Natural killer cell (primary cell): ENCODE measurements around the gene PRKRIP1. TPM values are rescaled to one million over a fixed set of nuclear protein-coding genes. Genes with fewer than 3 reads are reported as not detected.

Experiments used
- ATAC-seq, 3 donors: fragments of 150-1000 bp in 2 of 3; fragments of 200-7000 bp in 1 of 3; cut with Tn5 transposase; 1 replicate in 1 of 3; 2 replicates in 2 of 3; pipeline ENCODE4 v1.10.0; 2021; ENCODE audit warnings: mild to moderate bottlenecking in 2 of 3, moderate library complexity in 2 of 3
- DNase-seq, 2 donors: peaks; one replicate each; pipeline versions ENCODE4 v3.0.0 to v3.0.0-alpha.2; 2013 to 2021; ENCODE audit warnings: mixed read lengths in 1 of 2
- H3K27ac ChIP-seq: one replicate; pipeline ENCODE4 v1.5.1; 2013; ENCODE audit warnings: mild to moderate bottlenecking, low read length
- H3K27me3 ChIP-seq: one replicate; pipeline ENCODE4 v1.6.1; 2013; ENCODE audit warnings: low read length; ENCODE audit not compliant: control insufficient read depth, insufficient read depth
- H3K36me3 ChIP-seq: one replicate; pipeline ENCODE4 v1.6.1; 2013; ENCODE audit warnings: low read length; ENCODE audit not compliant: control insufficient read depth, insufficient read depth
- H3K4me1 ChIP-seq: one replicate; pipeline ENCODE4 v1.6.1; 2013; ENCODE audit warnings: low read length; ENCODE audit not compliant: control insufficient read depth, insufficient read depth
- H3K4me3 ChIP-seq: one replicate; pipeline ENCODE4 v1.5.1; 2013; ENCODE audit warnings: low read length
- H3K9me3 ChIP-seq: one replicate; pipeline ENCODE4 v1.6.1; 2013; ENCODE audit warnings: low read length; ENCODE audit not compliant: control insufficient read depth, insufficient read depth
- H3K27ac Mint-ChIP-seq, 2 donors: one replicate each; pipeline ENCODE4 v1.8.0; 2022; ENCODE audit warnings: mild to moderate bottlenecking in 2 of 2, mixed read lengths in 2 of 2, moderate library complexity in 1 of 2
- H3K27me3 Mint-ChIP-seq, 2 donors: one replicate each; pipeline ENCODE4 v1.8.0; 2022; ENCODE audit warnings: low read depth in 2 of 2, mixed read lengths in 2 of 2
- H3K36me3 Mint-ChIP-seq: one replicate; pipeline ENCODE4 v1.8.0; 2022; ENCODE audit warnings: mixed read lengths
- H3K4me1 Mint-ChIP-seq, 2 donors: one replicate each; pipeline ENCODE4 v1.8.0; 2022; ENCODE audit warnings: mixed read lengths in 2 of 2
- H3K4me3 Mint-ChIP-seq: one replicate; pipeline ENCODE4 v1.8.0; 2022; ENCODE audit warnings: mild to moderate bottlenecking, moderate library complexity, mixed read lengths
- H3K9me3 Mint-ChIP-seq, 2 donors: one replicate each; pipeline ENCODE4 v1.8.0; 2022; ENCODE audit warnings: mixed read lengths in 2 of 2
- whole genome bisulfite sequencing: methylation state at CpG from one replicate; pipeline ENCODE4 v1.1.7; 2013; ENCODE audit warnings: missing lambda C conversion rate; ENCODE audit not compliant: insufficient coverage; 5-methylcytosine and 5-hydroxymethylcytosine counted together
- intact Hi-C: fragments of 100-400 bp; cut with micrococcal nuclease; formaldehyde crosslinking; loops from one replicate; pipeline ENCODE4 v1.14.2; 2022
- total RNA-seq, 4 donors: library from RNA; stranded (reverse); fragments of 120-200 nt in 1 of 4; gene quantifications; one replicate each; pipeline versions ENCODE4 v1.2.3 to v1.2.4, GENCODE V29; 2013 to 2022
- TF ChIP-seq, protein P1 (sequence below): fragments of 200-600 bp; IDR thresholded peaks from one replicate; pipeline ENCODE4 v1.8.0; 2022; ENCODE audit warnings: antibody characterized with exemption

Gene PRKRIP1
- total RNA-seq, 3 donors from 2014 or later (not counting 1 experiment from before 2014, with no cell fraction given): 38.2 to 44.2 (median 39.5) TPM

DNA sequence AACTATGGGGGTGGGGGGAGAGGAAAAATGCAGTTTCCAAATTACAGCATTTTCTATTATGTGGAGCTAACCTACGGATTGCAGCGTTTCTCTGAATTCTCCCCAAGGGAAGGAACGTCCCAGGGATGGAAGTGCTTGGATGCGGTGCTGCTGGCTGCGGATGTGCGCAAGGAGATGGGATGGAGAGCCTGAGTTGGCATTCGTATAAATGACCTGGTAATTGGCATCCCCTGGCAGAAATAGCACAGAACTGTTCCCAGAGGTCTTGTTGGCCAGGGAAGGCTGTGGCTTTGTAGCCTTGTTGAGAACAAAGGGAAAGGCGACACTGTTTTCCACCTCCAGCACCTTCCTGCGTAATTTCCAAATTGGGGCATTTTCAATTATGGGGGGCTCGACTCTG is 40.0 kb downstream of the PRKRIP1 start:
- H3K4me3 ChIP-seq: no peak overlapping the region
- Mint-ChIP-seq H3K27ac (peak overlapping the region; percentile 19 to 31), H3K36me3 (no peaks in the 10 kb centered on the region), H3K9me3 (no peaks in the 10 kb centered on the region), H3K4me3 (peak overlapping the region; percentile 14), H3K4me1 (peaks cover 23 to 32% of the 10 kb centered on the region in 2 donors), H3K27me3 (no peaks in the 10 kb centered on the region)
- TF ChIP-seq, protein P1, sequence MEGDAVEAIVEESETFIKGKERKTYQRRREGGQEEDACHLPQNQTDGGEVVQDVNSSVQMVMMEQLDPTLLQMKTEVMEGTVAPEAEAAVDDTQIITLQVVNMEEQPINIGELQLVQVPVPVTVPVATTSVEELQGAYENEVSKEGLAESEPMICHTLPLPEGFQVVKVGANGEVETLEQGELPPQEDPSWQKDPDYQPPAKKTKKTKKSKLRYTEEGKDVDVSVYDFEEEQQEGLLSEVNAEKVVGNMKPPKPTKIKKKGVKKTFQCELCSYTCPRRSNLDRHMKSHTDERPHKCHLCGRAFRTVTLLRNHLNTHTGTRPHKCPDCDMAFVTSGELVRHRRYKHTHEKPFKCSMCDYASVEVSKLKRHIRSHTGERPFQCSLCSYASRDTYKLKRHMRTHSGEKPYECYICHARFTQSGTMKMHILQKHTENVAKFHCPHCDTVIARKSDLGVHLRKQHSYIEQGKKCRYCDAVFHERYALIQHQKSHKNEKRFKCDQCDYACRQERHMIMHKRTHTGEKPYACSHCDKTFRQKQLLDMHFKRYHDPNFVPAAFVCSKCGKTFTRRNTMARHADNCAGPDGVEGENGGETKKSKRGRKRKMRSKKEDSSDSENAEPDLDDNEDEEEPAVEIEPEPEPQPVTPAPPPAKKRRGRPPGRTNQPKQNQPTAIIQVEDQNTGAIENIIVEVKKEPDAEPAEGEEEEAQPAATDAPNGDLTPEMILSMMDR: no peak
- WGBS: 95% methylated on average over 10 of the region's 10 CpGs
- peaks cover 44% of the 10 kb centered on the region for H3K4me1 ChIP-seq
- peaks cover 20% of the 10 kb centered on the region for H3K36me3 ChIP-seq
- DNase-seq (no peak), ATAC-seq (no peak)
- intact Hi-C loops: no loop called here
- no peaks in the 10 kb centered on the region for H3K27me3 ChIP-seq
- no peaks in the 10 kb centered on the region for H3K9me3 ChIP-seq
- H3K27ac ChIP-seq: no peak overlapping the region

DNA sequence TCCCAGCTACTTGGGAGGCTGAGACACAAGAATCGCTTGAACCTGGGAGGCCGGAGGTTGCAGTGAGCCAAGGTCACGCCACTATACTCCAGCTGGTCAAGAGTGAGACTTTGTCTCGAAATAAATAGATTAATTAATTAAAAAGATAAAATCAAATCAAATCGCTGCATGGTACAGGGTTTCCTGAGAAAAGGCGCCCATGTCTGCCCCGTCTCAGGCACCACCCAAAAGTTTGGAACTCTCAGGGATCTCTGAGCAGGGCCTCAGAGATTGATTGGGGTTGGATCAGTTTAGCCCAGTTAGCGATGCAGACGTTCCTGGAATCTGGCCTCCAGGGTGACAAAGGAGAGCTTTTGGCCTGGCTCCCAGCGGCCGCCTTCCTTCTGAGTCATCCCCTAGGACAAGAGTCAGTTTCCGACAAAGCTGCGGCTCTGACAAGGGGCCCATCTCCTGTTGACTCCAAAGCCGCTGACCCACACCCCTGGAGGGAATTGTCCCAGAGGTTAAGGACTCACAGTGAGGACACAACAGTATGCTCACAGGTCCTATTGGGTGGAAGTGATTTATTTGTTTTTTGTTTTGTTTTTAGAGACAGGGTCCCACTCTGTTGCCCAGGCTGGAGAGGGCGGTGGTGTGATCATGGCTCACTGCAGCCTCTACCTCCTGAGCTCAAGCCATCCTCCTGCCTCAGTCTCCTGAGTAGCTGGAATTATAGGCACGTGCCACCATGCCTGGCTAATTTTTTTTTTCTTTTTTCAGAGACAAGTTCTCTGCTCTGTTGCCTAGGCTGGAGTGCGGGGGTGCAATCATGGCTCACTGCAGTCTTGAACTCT is 44.0 kb downstream of the PRKRIP1 start:
- no peak for DNase-seq
- no peak overlapping the region for H3K4me3 Mint-ChIP-seq
- no peak for ATAC-seq
- Histone ChIP-seq H3K27ac (no peak overlapping the region), H3K9me3 (no peaks in the 10 kb centered on the region), H3K36me3 (peaks cover 27% of the 10 kb centered on the region), H3K4me3 (no peak overlapping the region), H3K27me3 (no peaks in the 10 kb centered on the region), H3K4me1 (peaks cover 38% of the 10 kb centered on the region)
- 95% methylated on average over 16 of the region's 17 CpGs for WGBS
- TF ChIP-seq, protein P1: no peak
- no peaks in the 10 kb centered on the region for H3K9me3 Mint-ChIP-seq
- H3K4me1 Mint-ChIP-seq: peaks cover 15 to 31% of the 10 kb centered on the region in 2 donors
- H3K36me3 Mint-ChIP-seq: no peaks in the 10 kb centered on the region
- no peaks in the 10 kb centered on the region for H3K27me3 Mint-ChIP-seq
- intact Hi-C loops: no loop called here
- no peak overlapping the region for H3K27ac Mint-ChIP-seq

DNA sequence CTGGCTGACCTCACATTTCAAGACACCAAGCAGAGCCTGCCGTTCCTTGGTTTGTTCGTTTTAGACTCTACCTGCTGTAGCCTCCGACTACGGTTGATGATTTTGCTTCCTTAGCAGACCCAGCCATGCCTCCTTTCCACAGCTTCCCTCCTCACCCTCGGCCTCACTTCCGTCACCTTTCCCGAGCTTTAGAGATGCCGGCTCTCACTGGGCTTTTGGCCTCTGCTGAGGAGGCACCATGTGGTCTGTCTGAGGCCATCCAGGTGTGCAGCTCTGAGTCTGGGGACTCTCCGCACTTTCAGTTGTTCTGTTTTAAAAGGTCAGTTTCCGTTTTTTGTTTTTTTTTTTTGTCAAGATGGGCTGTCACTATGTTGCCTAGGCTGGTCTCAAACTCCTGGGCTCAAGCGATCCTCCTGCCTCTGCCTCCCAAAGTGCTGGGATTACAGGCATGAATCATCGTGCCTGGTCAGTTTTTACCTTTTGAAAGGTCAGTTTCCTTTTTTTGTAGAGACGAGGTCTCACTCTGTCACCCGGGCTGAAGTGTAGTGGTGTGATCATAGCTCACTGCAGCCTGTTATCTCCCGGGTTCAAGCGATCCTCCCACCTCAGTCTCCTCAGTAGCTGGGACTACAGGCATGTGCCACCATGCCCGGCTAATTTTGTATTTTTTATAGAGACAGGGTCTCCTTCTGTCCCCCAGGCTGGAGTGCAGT is 49.0 kb downstream of the PRKRIP1 start:
- Mint-ChIP-seq H3K4me1 (peaks cover 8 to 26% of the 10 kb centered on the region in 2 donors), H3K36me3 (no peaks in the 10 kb centered on the region), H3K27ac (peak overlapping the region; percentile 37 to 55), H3K4me3 (peak overlapping the region; percentile 40), H3K9me3 (no peaks in the 10 kb centered on the region), H3K27me3 (no peaks in the 10 kb centered on the region)
- no peaks in the 10 kb centered on the region for H3K27me3 ChIP-seq
- H3K9me3 ChIP-seq: no peaks in the 10 kb centered on the region
- peaks cover 21% of the 10 kb centered on the region for H3K36me3 ChIP-seq
- H3K27ac ChIP-seq: no peak overlapping the region
- ATAC-seq (no peak), DNase-seq (no peak)
- TF ChIP-seq, protein P1: no peak
- WGBS: 86% methylated on average over 17 of the region's 17 CpGs
- H3K4me3 ChIP-seq: no peak overlapping the region
- intact Hi-C loops: no loop called here
- peaks cover 29% of the 10 kb centered on the region for H3K4me1 ChIP-seq
